HepG2 (cell line): ENCODE measurements around the gene ZNF530. TPM values are rescaled to one million over a fixed set of nuclear protein-coding genes. Genes with fewer than 3 reads are reported as not detected.

ENCODE experiments used
- HMGXB4 ChIP-seq, 2 experiments: sonication (generic) in 1 of 2; formaldehyde crosslinking in 1 of 2; IDR thresholded peaks; 2 replicates each; pipeline versions ENCODE4 v1.4.0 to v1.6.1; 2018 to 2020; ENCODE audit warnings: missing genetic modification reagents in 2 of 2, borderline replicate concordance in 1 of 2, low read depth in 1 of 2, mild to moderate bottlenecking in 1 of 2, missing biosample characterization in 1 of 2
- MXD1 ChIP-seq: sonication (generic); formaldehyde crosslinking; IDR thresholded peaks from 2 replicates; pipeline ENCODE4 v1.4.0; 2020; ENCODE audit warnings: mild to moderate bottlenecking, missing genetic modification reagents
- PAXIP1 ChIP-seq: sonication (generic); formaldehyde crosslinking; conservative IDR thresholded peaks from 2 replicates; pipeline ENCODE4 v1.4.0; 2020; ENCODE audit warnings: mild to moderate bottlenecking, missing genetic modification reagents, moderate library complexity
- TCF7 ChIP-seq: sonication (generic); IDR thresholded peaks from 2 replicates; pipeline ENCODE4 v1.6.1; 2016; ENCODE audit warnings: antibody characterized with exemption, low read depth
- ZBTB40 ChIP-seq, 2 experiments: fragments of 450-650 bp in 1 of 2; sonication (generic) in 1 of 2; formaldehyde crosslinking in 1 of 2; IDR thresholded peaks; 2 replicates each; pipeline versions ENCODE4 v1.6.1 to v1.8.0; 2016 to 2022; ENCODE audit warnings: antibody characterized with exemption in 1 of 2, mild to moderate bottlenecking in 1 of 2, missing genetic modification reagents in 1 of 2
- ZNF329 ChIP-seq: sonication (generic); formaldehyde crosslinking; IDR thresholded peaks from 2 replicates; pipeline ENCODE4 v1.9.0; 2021; ENCODE audit warnings: low read depth, mild to moderate bottlenecking, missing genetic modification reagents
- ZNF615 ChIP-seq: sonication (generic); formaldehyde crosslinking; IDR thresholded peaks from 2 replicates; pipeline ENCODE4 v1.5.0; 2020; ENCODE audit warnings: mild to moderate bottlenecking, missing genetic modification reagents, borderline replicate concordance
- ZNF710 ChIP-seq: sonication (generic); formaldehyde crosslinking; IDR thresholded peaks from 2 replicates; pipeline ENCODE4 v1.5.0; 2020; ENCODE audit warnings: mild to moderate bottlenecking, missing genetic modification reagents, borderline replicate concordance
- polyA plus RNA-seq, 8 experiments: library from polyadenylated mRNA; depleted of rRNA in 3 of 8; stranded (reverse) in 7 of 8; unstranded in 1 of 8; fragments of >200 nt; fragmentation: Illumina TruSeq in 4 of 8; extraction: Trizol in 4 of 8; gene quantifications; 2 replicates each; pipeline versions ENCODE4 v1.2.1 to v1.2.3, GENCODE V29; 2011 to 2016; ENCODE audit warnings: low read depth in 4 of 8, missing spikeins in 1 of 8, mixed read lengths in 1 of 8; ENCODE audit not compliant: insufficient read depth in 1 of 8
- total RNA-seq, 5 experiments: library from RNA; depleted of rRNA; stranded (reverse); fragments of >200 nt; fragmentation: Illumina TruSeq; extraction: Trizol; gene quantifications; 2 replicates each; pipeline ENCODE4 v1.2.3, GENCODE V29; 2016; ENCODE audit warnings: low read depth in 1 of 5
- TF ChIP-seq, protein P1 (sequence below): sonication (generic); formaldehyde crosslinking; IDR thresholded peaks from 2 replicates; pipeline ENCODE4 v1.8.1; 2023; ENCODE audit warnings: mild to moderate bottlenecking, inconsistent platforms, moderate library complexity, missing genetic modification reagents, borderline replicate concordance

ZNF530 gene
- total and polyA plus RNA-seq, 2 of the 13 experiments (the other 11 are each of a cell fraction or from before 2014, with no cell fraction given) = 1.1 to 7.8 TPM

DNA sequence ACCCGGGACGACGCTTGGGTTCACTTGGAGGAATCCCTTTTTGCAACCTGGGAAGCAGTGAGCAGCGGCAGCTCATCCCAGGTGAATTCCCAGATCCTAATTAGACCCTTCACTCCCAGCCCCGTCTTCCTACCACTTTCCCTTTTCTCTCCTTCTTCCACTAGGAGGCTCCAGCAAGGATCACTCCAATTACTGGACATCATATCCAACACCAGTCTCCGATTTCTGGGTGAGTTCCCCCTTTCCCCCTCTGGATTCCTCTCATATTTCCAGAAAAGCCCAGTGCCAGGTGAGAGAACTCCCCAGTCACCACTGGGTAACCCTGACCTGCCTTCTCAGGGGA, 51.9 kb downstream of the ZNF530 start (continued):
- TF ChIP-seq ZNF329 (CRISPR knock-in tag) = no peak
- peak; percentile 30 to 55; a peak in 2 of 4 replicates for TF ChIP-seq HMGXB4 (CRISPR knock-in tag; IDR thresholded peaks at IDR 0.05; ENCODE audit: borderline replicate concordance in 1 of 2, low read depth in 1 of 2)
- no peak for TF ChIP-seq TCF7
- no peak for TF ChIP-seq PAXIP1 (CRISPR knock-in tag)
- TF ChIP-seq, protein P1, sequence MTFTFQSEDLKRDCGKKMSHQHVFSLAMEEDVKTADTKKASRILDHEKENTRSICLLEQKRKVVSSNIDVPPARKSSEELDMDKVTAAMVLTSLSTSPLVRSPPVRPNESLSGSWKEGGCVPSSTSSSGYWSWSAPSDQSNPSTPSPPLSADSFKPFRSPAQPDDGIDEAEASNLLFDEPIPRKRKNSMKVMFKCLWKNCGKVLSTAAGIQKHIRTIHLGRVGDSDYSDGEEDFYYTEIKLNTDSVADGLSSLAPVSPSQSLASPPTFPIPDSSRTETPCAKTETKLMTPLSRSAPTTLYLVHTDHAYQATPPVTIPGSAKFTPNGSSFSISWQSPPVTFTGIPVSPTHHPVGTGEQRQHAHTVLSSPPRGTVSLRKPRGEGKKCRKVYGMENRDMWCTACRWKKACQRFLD (CRISPR knock-in tag) = no peak
- TF ChIP-seq ZNF710 (CRISPR knock-in tag) = no peak
- TF ChIP-seq ZBTB40 (IDR thresholded peaks at IDR 0.05) = no peak
- TF ChIP-seq ZBTB40 (CRISPR knock-in tag; IDR thresholded peaks at IDR 0.05) = no peak
- TF ChIP-seq MXD1 (CRISPR knock-in tag) = no peak
- no peak for TF ChIP-seq ZNF615 (CRISPR knock-in tag)
